ENCODE data around the gene SNAPC2. TPM values are rescaled to one million over a fixed set of nuclear protein-coding genes. Genes with fewer than 3 reads are reported as not detected.

SNAPC2 gene
- polyA plus RNA-seq = 10 to 100 TPM in 1 of 2 donors, 1 to 10 TPM in 1; 5.6 to 11.3 TPM

- 6 to 7% methylated on average over 62 of the region's 62 CpGs for WGBS, 2 donors
- peak within 1 kb of the TSS; percentile 89 to 97 for H3K27ac ChIP-seq (ENCODE audit: low read depth in 2 of 2, low read length in 1 of 2)
- peaks cover 0 to 14% of the 10 kb centered on the region in 2 donors for H3K36me3 ChIP-seq (ENCODE audit: control insufficient read depth in 2 of 2, insufficient read depth in 2 of 2, low read length in 1 of 2)
- H3K4me3 ChIP-seq (ENCODE audit: low read depth in 1 of 2, low read length in 2 of 2) = peak within 1 kb of the TSS; percentile 45 to 77
- H3K9me3 ChIP-seq (ENCODE audit: control insufficient read depth in 2 of 2, insufficient read depth in 1 of 2, low read depth in 1 of 2, low read length in 1 of 2) = peaks cover 0 to 3% of the 10 kb centered on the region in 2 donors
- peaks cover 0 to 13% of the 10 kb centered on the region in 2 donors for H3K27me3 ChIP-seq (ENCODE audit: control insufficient read depth in 1 of 2, insufficient read depth in 2 of 2, low read length in 2 of 2)
- peaks cover 10 to 39% of the 10 kb centered on the region in 2 donors for H3K4me1 ChIP-seq (ENCODE audit: control insufficient read depth in 2 of 2, insufficient read depth in 2 of 2, low read length in 1 of 2)
Observed at GRCh38 chr19:7919610-7920518, at the start of gene SNAPC2. SNAPC2 (plus strand) TSS chr19:7920338; CDS start chr19:7920367, 29 bp downstream.

- peaks cover 11 to 23% of the 10 kb centered on the region in 2 donors for H3K4me1 ChIP-seq (ENCODE audit: control insufficient read depth in 2 of 2, insufficient read depth in 2 of 2, low read length in 1 of 2)
- H3K27me3 ChIP-seq (ENCODE audit: control insufficient read depth in 1 of 2, insufficient read depth in 2 of 2, low read length in 2 of 2) = peaks cover 3 to 23% of the 10 kb centered on the region in 2 donors
- 55 to 58% methylated on average over 11 of the region's 11 CpGs for WGBS, 2 donors
- H3K27ac ChIP-seq (ENCODE audit: low read depth in 2 of 2, low read length in 1 of 2) = no peak overlapping the region
- peaks cover 0 to 10% of the 10 kb centered on the region in 2 donors for H3K9me3 ChIP-seq (ENCODE audit: control insufficient read depth in 2 of 2, insufficient read depth in 1 of 2, low read depth in 1 of 2, low read length in 1 of 2)
- no peak overlapping the region for H3K4me3 ChIP-seq (ENCODE audit: low read depth in 1 of 2, low read length in 2 of 2)
- H3K36me3 ChIP-seq (ENCODE audit: control insufficient read depth in 2 of 2, insufficient read depth in 2 of 2, low read length in 1 of 2) = no peaks in the 10 kb centered on the region
Observed at GRCh38 chr19:7870571-7871436, 49.3 kb upstream of the SNAPC2 start.

GRCh38 chr19:7871437-7872305 lies 48.5 kb upstream of the SNAPC2 start:
- peaks cover 0 to 10% of the 10 kb centered on the region in 2 donors for H3K9me3 ChIP-seq (ENCODE audit: control insufficient read depth in 2 of 2, insufficient read depth in 1 of 2, low read depth in 1 of 2, low read length in 1 of 2)
- no peaks in the 10 kb centered on the region for H3K36me3 ChIP-seq (ENCODE audit: control insufficient read depth in 2 of 2, insufficient read depth in 2 of 2, low read length in 1 of 2)
- H3K4me1 ChIP-seq (ENCODE audit: control insufficient read depth in 2 of 2, insufficient read depth in 2 of 2, low read length in 1 of 2) = peaks cover 11 to 20% of the 10 kb centered on the region in 2 donors
- no peak overlapping the region for H3K4me3 ChIP-seq (ENCODE audit: low read depth in 1 of 2, low read length in 2 of 2)
- peak overlapping the region; percentile 31 to 62 for H3K27ac ChIP-seq (ENCODE audit: low read depth in 2 of 2, low read length in 1 of 2)
- H3K27me3 ChIP-seq (ENCODE audit: control insufficient read depth in 1 of 2, insufficient read depth in 2 of 2, low read length in 2 of 2) = peaks cover 3 to 23% of the 10 kb centered on the region in 2 donors
- WGBS, 2 donors = 7 to 9% methylated on average over 32 to 33 of the region's 33 CpGs

- Histone ChIP-seq H3K27ac (ENCODE audit: low read depth in 2 of 2, low read length in 1 of 2) (no peak overlapping the region), H3K36me3 (ENCODE audit: control insufficient read depth in 2 of 2, insufficient read depth in 2 of 2, low read length in 1 of 2) (no peaks in the 10 kb centered on the region), H3K4me1 (ENCODE audit: control insufficient read depth in 2 of 2, insufficient read depth in 2 of 2, low read length in 1 of 2) (peaks cover 11 to 20% of the 10 kb centered on the region in 2 donors), H3K9me3 (ENCODE audit: control insufficient read depth in 2 of 2, insufficient read depth in 1 of 2, low read depth in 1 of 2, low read length in 1 of 2) (peaks cover 0 to 10% of the 10 kb centered on the region in 2 donors), H3K4me3 (ENCODE audit: low read depth in 1 of 2, low read length in 2 of 2) (no peak overlapping the region), H3K27me3 (ENCODE audit: control insufficient read depth in 1 of 2, insufficient read depth in 2 of 2, low read length in 2 of 2) (peaks cover 3 to 23% of the 10 kb centered on the region in 2 donors)
- WGBS, 2 donors = 52 to 55% methylated on average over 43 to 47 of the region's 47 CpGs
Observed at GRCh38 chr19:7872306-7873204, 47.6 kb upstream of the SNAPC2 start.

- H3K4me3 ChIP-seq (ENCODE audit: low read depth in 1 of 2, low read length in 2 of 2) = no peak overlapping the region
- peaks cover 10 to 18% of the 10 kb centered on the region in 2 donors for H3K4me1 ChIP-seq (ENCODE audit: control insufficient read depth in 2 of 2, insufficient read depth in 2 of 2, low read length in 1 of 2)
- no peak overlapping the region for H3K27ac ChIP-seq (ENCODE audit: low read depth in 2 of 2, low read length in 1 of 2)
- H3K36me3 ChIP-seq (ENCODE audit: control insufficient read depth in 2 of 2, insufficient read depth in 2 of 2, low read length in 1 of 2) = no peaks in the 10 kb centered on the region
- H3K27me3 ChIP-seq (ENCODE audit: control insufficient read depth in 1 of 2, insufficient read depth in 2 of 2, low read length in 2 of 2) = peaks cover 3 to 23% of the 10 kb centered on the region in 2 donors
- peaks cover 0 to 10% of the 10 kb centered on the region in 2 donors for H3K9me3 ChIP-seq (ENCODE audit: control insufficient read depth in 2 of 2, insufficient read depth in 1 of 2, low read depth in 1 of 2, low read length in 1 of 2)
- 16 to 19% methylated on average over 53 of the region's 53 CpGs for WGBS, 2 donors
Observed at GRCh38 chr19:7873304-7874075, 46.6 kb upstream of the SNAPC2 start.

GRCh38 chr19:7874076-7874896 lies 45.9 kb upstream of the SNAPC2 start, which contains the start of gene PRR36:
PRR36 (minus strand) TSS chr19:7874390; CDS start chr19:7873689, 701 bp downstream.
- no peak within 1 kb of the TSS for H3K27ac ChIP-seq (ENCODE audit: low read depth in 2 of 2, low read length in 1 of 2)
- peaks cover 0 to 10% of the 10 kb centered on the region in 2 donors for H3K9me3 ChIP-seq (ENCODE audit: control insufficient read depth in 2 of 2, insufficient read depth in 1 of 2, low read depth in 1 of 2, low read length in 1 of 2)
- peaks cover 3 to 23% of the 10 kb centered on the region in 2 donors for H3K27me3 ChIP-seq (ENCODE audit: control insufficient read depth in 1 of 2, insufficient read depth in 2 of 2, low read length in 2 of 2)
- H3K36me3 ChIP-seq (ENCODE audit: control insufficient read depth in 2 of 2, insufficient read depth in 2 of 2, low read length in 1 of 2) = no peaks in the 10 kb centered on the region
- WGBS, 2 donors = 1 to 3% methylated on average over 64 to 88 of the region's 88 CpGs
- peak within 1 kb of the TSS in 1 of 2 donors; percentile 34 for H3K4me3 ChIP-seq (ENCODE audit: low read depth in 1 of 2, low read length in 2 of 2)
- peaks cover 7 to 11% of the 10 kb centered on the region in 2 donors for H3K4me1 ChIP-seq (ENCODE audit: control insufficient read depth in 2 of 2, insufficient read depth in 2 of 2, low read length in 1 of 2)

- H3K9me3 ChIP-seq (ENCODE audit: control insufficient read depth in 2 of 2, insufficient read depth in 1 of 2, low read depth in 1 of 2, low read length in 1 of 2) = peaks cover 0 to 10% of the 10 kb centered on the region in 2 donors
- WGBS, 2 donors = 42 to 48% methylated on average over 12 of the region's 12 CpGs
- H3K27me3 ChIP-seq (ENCODE audit: control insufficient read depth in 1 of 2, insufficient read depth in 2 of 2, low read length in 2 of 2) = peaks cover 3 to 23% of the 10 kb centered on the region in 2 donors
- H3K4me3 ChIP-seq (ENCODE audit: low read depth in 1 of 2, low read length in 2 of 2) = peak overlapping the region in 1 of 2 donors; percentile 34
- H3K4me1 ChIP-seq (ENCODE audit: control insufficient read depth in 2 of 2, insufficient read depth in 2 of 2, low read length in 1 of 2) = peaks cover 7% of the 10 kb centered on the region in 2 donors
- H3K36me3 ChIP-seq (ENCODE audit: control insufficient read depth in 2 of 2, insufficient read depth in 2 of 2, low read length in 1 of 2) = no peaks in the 10 kb centered on the region
- no peak overlapping the region for H3K27ac ChIP-seq (ENCODE audit: low read depth in 2 of 2, low read length in 1 of 2)
Observed at GRCh38 chr19:7874897-7875273, 45.3 kb upstream of the SNAPC2 start.
